T1000 (cell line): ENCODE data around the gene UFSP2.
"Not testable (repeated sequence)": the region's sequence is repeated elsewhere in the genome, so short reads cannot be mapped to it uniquely, and the experiment has no call there.

Experiments
- DNase-seq: peaks from one replicate; lab custom pipeline; 2025; ENCODE audit warnings: mixed read lengths; lab: John Stamatoyannopoulos, UW

Gene UFSP2

DNA sequence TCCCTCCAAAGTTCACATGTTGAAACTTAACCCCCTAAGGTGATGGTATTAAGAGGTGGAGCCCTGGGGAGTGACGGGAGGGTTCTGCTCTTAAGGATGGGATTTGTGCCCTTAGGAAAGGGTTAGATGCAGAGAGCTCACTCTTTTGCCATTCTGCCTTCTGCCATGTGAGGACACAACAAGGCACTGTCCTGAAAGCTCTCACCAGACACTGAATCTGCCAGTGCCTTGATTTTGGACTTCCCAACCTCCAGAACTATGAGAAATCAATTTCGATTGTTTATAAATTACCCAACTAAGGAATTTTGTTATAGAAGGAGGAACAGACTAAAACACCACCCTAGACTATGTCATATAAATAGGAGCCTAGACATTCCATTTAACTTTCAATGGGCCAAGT lies 41.7 kb downstream of the UFSP2 start:
- DNase-seq, result no peak

DNA sequence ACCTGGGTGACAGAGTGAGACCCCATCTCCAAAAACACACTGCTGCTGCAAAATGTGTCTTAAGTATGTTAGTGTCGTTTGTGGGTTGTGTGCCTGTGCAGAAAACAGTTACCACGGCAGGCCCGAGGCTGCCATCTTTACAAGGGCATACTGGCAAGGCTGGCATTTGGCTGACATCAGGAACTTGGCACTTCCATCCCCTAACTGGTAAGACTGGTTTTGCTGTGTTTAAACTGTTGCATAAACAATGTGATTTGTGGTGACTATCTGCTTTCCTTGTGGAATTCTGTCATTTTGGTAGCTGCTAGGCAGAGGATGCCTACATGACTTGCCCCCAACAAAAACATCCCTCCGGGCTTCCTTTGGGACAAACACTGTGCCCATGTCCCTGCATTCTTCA lies 42.3 kb downstream of the UFSP2 start:
- no peak for DNase-seq

DNA sequence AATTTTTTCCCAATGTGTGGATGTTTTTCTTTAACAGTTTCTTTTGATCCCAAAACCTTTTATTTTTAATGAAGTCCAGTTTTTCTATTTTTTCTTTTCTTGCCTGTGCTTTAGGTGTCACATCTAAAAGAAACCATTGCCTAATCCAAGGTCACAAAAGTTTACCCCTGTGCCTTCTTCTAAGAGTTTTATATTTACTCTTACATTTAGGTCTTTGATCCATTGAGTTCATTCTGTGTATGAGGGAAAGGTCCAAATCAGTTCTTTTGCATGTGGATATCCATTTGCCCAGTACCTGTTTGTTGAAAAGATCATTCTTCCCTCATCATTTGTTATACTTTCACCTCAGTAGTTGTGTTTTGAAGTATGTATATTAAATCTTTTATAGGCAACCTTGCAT lies 43.0 kb downstream of the UFSP2 start:
- DNase-seq, result no peak

DNA sequence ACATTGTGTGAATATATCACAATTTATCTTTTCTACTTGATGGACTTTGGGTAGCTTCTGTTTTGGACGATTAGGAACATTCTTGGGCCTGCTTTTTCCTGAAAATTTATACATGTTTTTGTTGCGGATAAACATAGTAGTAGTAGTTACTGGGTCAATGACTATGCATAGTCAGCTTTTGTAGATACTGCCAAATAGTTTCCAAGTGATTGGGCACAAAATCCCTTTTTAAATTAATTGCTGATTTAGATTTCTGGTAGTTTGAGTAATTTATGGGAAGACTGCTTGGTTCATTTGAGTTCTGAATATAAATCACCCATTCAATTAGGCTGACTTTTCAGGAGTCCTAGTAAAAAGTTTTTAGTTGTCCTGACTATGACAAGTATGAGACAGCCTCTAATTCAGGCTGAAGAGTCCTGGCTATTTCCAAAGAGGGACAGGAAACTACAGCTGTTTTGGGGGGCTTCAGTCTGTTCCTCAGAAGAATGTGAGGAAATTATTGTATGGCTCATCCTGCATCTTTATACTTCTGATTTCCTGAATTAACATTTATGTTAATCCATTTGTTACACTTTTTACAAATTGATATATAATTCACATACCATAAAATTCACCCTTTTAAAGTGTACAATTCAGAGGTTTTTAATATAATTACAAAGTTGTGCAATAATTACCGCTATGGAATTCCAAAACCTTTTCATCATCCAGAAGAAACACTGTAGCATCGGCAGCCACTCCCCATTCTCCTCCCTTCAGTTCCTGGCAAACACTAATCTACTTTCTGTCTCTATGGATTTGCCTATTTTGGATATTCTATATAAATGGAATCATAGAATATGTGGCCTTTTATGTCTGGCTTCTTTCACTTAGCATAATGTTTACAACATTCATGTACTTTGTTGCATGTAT lies 44.2 kb downstream of the UFSP2 start:
- no peak for DNase-seq

DNA sequence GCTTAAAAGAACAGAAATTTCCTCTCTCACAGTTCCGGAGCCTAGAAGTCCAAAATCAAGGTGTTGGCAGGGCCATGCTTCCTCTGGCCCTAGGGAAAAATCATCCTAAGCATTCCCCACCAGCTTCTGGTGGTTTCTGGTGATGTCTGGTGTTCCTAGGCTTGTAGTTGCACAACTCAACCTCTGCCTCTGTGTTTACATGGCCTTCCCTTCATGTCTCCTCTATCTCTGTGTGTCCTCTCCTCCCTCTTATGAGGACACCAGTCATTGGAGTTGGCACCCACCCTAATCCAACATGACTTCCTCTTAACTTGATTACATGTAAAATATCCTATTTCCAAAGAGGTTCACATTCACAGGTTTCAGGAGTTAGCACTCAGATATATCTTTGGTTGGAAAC lies 45.4 kb downstream of the UFSP2 start:
- DNase-seq, result no peak

DNA sequence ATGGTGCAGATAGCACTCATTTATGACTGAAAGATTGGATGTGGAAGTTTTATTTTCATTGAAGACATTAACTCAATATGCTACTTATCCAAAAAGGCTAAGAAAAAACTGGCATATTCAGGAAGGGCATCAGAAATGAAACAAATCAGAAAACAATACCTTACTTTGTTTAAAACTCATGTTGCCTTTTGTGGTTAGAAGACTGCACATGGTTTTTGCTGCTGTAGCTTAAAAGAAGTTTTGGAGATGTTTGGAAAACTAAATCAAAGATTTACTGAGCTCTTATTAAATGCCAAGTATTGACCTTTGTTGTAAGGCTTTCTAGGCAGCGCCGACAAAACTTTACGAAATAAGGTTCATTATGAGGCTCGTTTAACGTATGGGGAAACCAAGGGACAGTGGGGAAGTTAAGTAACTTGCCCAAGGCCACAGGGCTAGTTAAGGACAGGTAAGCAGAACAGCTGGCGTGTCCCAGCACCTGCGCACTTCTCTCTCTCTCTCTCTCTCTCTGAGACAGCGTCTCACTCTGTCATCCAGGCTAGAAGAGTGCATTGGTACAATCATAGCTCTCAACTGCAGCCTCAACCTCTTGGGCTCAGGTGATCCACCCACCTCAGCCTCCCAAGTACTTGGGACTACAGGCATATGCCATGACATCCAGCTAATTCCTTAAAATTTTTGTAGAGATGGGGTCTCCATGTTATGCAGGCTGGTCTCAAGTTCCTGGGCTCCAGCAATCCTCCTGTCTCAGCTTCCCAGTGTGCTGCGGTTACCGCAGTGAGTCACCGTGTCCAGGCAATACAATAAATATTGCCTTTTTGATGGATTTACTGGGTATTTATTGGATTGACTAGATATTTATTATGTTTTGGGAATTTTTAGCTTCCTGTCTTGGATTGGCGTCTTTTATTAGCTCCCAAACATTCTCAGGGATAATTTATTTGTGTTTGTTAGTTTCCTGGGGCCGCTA lies 46.2 kb downstream of the UFSP2 start:
- no peak for DNase-seq

DNA sequence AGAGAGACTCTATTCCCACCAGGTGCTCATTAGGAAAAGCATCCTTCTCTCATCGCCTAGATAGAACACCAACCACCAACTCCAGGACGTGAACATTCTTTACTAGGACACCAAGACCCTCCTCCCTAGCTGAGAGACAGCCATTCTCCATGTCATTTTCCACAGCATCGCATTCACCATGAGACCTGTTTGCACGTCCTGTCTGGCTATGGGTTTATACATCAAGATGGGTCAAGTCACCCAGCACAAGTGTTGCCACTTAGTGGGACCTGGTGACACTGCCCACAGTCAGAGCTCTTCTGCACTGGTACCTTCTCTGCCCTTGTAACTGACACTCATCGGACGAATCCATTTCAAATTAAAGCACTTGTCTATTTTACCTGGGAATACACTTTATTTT lies 47.5 kb downstream of the UFSP2 start:
- no peak for DNase-seq

DNA sequence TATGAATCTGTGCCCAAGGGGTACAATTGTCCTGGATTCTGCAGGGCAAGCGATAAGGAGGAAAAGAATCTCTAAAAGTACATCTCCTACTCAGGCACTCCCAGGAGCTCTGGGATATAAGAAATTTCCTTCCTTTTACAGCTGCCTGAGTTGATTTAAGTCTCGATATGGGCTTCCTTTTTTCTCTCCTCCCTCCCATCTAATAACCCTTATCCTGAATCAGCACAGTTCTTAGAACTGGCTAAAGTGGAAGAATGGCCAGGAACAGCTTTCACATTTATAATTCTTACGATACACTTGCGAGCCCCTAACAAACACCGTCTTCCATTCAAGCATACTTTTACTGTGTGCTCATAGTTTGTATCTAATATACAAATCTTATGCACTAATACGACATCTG lies 51.2 kb downstream of the UFSP2 start:
- DNase-seq, result no peak

DNA sequence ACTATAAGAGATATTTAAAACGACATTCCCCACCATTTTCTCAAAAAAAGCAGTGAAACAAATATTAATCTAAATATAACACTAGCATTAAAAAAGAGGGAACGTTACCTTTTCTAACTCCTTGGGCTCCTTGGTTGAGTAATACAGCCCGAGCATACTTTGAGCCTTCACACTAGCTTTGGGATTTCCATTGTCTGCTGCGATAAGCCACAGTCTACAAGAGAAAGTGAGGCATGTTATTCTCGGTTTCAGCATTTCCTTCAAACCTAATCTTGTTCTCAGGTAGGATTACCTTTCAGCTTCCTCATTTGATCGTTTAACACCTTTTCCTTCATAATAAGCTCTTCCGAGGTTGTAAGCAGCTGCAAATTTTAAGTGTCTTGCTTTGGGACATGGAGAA lies 51.7 kb downstream of the UFSP2 start:
- DNase-seq, result no peak

DNA sequence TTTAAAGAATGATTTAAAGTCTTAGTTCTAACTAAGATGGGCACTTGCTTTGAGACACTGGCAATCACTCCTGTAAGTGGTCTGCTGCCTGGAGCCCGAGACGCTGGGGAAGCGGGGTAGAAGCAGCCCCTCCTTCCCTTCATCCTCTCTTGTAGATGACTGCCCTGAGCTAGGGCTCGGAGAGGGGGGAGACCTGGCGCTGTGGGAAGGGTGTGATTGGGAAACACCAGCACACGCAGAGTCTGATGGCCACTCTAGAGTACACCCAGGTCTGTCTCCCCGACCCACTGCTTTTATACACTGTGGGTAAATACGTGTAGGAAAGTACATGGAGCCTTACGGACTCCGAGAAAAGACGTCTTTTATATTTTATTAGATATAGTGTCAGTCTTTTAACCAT lies 54.1 kb downstream of the UFSP2 start:
- DNase-seq, result no peak

DNA sequence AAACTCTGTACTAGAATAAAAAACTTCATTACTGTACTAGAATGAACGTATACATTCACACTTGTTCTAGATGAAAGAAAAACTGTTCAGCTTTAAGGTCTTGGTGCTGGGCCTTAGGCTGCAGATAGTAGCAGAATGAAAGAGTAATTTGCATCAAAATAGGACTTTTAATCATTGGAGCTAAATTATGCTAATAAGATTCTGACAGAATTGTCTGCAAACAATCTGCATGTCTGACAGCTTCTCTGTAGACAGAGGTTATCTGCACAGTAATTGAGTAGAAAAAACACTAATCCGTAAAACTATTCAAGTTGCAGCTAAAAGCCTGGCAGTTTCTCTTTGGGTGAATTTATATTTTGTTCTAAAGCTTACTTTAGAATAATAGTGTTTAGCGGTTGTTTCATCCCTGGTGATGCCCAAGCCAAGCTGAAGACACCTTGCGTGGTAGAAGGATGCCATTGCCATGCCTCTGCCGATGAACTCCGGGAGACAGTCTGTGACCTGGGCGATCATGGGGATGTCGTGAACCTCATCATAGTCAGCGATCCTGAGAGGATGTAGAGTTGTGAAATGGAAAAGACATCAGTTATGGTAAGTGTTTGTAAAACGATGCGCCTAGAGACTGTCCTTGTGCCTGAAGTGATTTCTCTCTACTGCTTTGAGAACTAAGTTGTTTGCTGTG lies 55.4 kb downstream of the UFSP2 start:
- DNase-seq, result no peak

DNA sequence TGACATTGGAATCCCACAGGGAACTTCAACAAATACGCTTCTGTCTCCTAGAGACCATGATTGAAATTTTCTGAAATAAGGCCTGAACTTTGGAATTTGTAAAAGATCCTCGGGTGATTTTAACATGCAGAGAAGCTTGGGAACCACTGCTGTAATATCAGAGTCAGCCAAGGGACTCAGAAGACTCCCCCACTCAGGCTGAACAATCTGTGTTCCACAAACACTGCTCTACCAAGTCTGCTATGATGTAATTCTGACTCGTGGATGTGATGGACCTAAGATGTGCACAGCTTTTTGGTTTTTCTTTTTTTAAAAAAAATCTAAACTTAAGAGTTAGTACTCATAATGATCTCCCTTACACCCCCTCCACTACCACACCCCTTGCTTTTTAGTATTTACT lies 56.0 kb downstream of the UFSP2 start:
- DNase-seq, result no peak

DNA sequence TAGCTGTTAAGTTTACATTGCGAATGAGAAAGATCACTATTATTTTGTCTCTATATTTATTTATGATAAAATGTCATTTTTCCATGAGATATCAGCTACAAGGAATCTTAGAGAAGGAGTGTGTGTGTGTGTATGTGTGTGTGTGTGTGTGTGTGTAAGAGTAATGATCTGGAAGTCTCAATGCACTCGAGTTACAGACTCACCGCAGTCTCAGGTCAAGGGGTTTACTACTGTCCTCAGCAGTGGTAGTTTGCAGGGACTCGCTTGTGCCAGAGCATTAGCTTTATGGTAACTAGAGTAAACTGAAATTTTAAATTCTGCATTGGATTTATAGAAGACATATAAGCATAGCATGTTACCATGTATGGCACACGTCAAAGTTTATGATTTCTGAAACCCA lies 60.9 kb downstream of the UFSP2 start:
- no peak for DNase-seq

DNA sequence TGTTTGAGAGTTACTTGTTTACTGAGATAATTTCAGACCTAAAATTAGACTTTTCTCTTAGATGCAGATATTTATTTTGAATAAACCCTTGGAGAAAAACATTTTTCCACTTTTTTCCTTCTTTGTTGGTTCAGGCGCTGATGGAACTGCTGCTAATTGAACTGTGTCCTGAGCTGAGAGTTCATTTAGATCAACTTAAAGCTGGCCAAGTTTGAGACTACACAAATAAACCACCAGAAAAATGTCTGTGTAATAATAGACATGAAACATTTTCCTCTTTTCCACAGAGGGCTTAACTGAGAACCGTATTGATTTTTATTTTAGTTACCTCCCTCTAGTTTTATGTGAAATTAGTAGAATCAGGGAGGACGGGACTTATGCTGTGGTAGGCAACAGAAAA lies 62.5 kb downstream of the UFSP2 start:
- no peak for DNase-seq

DNA sequence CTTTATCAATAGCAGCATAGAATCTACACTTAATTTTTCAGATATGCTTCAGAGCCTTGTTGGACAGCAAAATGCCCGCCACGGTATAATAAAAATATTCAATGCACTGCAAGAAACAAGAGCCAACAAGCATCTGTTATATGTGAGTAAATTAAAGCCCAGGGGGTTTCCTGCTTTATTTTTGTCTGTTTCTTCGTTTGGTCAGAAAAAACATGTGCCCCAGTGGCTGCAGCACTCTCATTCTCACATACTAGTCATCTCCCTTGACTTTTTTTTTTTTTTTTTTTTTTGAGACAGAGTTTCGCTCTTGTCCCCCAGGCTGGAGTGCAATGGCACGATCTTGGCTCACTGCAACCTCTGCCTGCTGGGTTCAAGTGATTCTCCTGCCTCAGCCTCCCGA lies 63.2 kb downstream of the UFSP2 start:
- not testable (repeated sequence) for DNase-seq

DNA sequence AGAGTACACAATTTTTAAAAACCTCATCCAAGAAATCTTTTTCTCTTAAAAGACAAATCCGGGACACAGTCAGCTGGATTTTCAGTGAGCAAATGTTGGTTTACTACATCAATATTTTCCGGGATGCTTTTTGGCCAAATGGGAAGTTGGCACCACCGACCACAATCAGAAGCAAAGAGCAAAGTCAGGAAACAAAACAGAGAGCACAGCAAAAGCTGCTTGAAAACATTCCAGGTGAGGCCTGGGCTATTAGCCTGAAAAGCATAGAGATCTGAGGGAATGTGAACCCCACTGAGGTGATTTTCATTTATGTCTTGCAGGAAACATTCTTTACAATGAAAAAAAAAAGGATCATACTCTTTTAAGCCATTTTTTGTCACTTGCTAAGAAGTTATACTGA lies 63.9 kb downstream of the UFSP2 start:
- DNase-seq, result no peak

DNA sequence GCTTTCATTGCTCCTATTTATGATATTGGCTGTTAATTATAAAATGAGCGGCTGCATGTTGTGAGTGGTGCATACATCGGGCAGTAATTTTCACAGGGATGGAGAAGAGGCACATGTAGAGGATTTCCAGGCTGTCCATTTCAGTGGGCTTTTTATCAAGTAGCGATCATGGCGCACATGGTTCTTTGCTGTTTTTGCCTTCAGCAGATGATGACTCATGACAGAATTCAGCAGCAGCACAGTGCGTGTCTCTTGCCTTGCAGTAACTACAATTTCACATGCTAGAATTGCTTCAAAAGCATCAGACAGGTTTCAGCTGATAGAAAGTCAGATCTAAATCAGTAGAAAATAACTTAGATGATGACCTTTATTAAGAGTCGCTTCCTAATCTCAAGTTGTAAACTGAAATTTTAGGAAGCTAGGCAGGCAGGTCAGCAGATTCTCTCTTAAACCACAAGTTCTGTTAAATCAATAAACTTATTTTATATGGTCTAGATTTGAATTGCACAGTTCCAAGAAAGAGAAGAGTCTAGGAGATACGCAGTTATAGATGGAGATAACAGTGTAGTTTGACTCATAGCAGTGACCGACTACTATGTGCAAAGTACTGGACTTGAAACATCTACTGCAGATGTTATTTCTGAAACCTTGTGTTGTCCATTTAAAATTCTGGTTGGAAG lies 65.9 kb downstream of the UFSP2 start:
- DNase-seq, result no peak

DNA sequence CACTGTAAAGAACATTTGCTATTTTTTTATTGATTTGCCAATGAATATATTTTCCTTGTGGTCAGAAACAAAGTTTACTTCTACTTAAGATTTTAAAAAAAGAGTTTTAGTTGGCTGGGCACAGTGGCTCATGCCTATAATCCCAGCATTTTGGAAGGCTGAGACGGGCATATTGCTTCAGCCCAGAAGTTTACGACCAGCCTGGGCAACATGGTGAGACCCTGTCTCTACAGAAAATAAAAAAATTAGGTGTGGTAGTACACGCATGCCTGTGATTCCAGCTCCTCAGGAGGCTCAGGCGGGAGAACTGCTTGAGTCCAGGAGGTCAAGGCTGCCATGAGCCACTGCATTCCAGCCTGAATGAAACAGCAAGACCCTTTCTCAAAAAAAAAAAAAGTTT lies 66.8 kb downstream of the UFSP2 start:
- no peak for DNase-seq

DNA sequence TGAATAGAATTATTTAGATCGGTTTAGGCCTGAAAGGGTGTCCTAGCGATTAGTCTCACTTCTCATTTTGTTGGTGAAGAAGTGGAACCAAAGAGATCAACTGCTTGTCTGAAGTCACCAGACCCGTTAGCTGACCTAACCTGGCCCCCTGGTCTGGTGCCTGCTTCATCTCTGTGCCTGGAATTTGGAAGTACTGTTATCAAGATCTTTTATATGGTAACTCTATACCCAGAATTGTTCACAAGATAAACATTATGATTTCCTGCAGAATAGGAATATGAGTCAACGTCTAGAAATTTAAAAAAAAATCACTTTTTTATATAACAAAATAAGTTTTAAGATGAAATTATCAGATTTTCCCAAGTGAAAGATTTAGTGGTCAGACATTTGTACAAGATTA lies 67.2 kb downstream of the UFSP2 start:
- DNase-seq, result no peak

DNA sequence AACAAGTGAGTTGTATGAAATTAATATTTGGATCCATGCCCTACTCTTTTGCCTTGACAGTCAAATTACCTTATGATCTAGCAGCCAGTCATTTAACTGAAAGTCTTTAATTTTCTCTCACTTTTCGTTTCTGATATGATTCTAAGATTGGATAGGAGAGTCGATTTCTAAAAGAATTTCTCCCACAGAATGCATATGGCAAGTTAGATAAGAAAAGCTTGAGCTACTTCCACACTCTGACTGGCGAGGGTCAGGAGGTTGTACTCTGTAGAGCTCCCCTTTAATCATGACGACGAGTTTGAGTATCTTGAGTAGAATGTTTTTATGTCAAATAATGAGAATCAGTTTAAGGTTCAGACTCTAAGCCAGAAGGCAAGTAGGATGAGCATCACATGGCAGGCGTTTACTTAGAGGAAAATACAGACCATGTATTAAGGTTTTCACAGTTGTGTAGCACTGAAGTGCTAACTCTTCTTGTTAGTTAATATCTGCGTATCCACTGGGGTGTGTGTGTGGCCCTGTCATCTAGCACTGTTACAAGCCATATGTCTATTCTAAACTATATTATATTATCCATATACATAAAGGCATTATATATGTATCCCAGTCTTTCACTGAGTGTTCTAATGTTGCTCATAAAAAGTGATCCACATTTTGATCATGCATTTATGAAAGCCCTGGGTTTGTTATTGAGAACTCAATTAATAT lies 67.9 kb downstream of the UFSP2 start:
- no peak for DNase-seq

DNA sequence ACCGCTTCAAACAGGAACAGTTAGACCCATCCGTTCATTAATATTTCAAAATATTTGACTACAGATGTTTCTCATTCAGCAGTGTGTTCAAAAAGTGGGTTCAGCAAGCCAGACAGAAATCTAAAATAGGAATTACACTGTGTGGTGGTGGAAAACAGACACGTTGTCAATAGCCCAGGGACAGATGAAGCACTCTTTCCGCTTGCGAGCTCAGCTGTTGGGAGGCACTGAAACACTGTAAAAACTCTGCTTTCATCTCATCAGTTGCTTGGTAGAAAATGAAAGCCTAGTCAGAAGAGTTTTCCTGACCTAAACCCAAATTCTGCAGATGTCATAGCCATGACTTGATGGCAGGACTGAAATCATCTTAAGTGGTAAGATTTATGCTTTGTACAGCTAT lies 68.6 kb downstream of the UFSP2 start:
- no peak for DNase-seq
